ENCODE measurements around the gene RNF213. TPM values are rescaled to one million over a fixed set of nuclear protein-coding genes. Genes with fewer than 3 reads are reported as not detected.
A peak's percentile ranks its signal among the peaks of the same experiment; 100 is the strongest.
"Not testable (repeated sequence)": the region's sequence is repeated elsewhere in the genome, so short reads cannot be mapped to it uniquely, and the experiment has no call there.

The RNF213 gene
- total RNA-seq, 6 experiments from 2014 or later, result 59.1 to 87.7 (median 73.0) TPM

GRCh38 chr17:80313160-80313829 lies 52.6 kb downstream of the RNF213 start:
- 98% methylated on average over 6 of the region's 6 CpGs for WGBS (ENCODE audit: insufficient coverage, low coverage, low lambda C conversion rate, missing lambda C conversion rate)
- Histone ChIP-seq H3K4me3 (no peak overlapping the region), H3K27ac (no peak overlapping the region), H3K9me3 (no peaks in the 10 kb centered on the region), H3K36me3 (peaks cover 0 to 62% (median 28%) of the 10 kb centered on the region in 4 donors), H3K27me3 (no peaks in the 10 kb centered on the region), H3K4me1 (no peaks in the 10 kb centered on the region)
- DNase-seq (no peak), ATAC-seq (no peak)
- TF ChIP-seq POLR2A (IDR thresholded peaks at IDR 0.05), result no peak
- no peak for TF ChIP-seq CTCF (IDR thresholded peaks at IDR 0.05)
- intact Hi-C loops (cut with DNase I), result no loop called here

GRCh38 chr17:80313946-80314345 lies 53.3 kb downstream of the RNF213 start:
- intact Hi-C loops (cut with DNase I); H3K9me3 ChIP-seq; H3K4me3 ChIP-seq; H3K4me1 ChIP-seq; H3K27me3 ChIP-seq; H3K27ac ChIP-seq; DNase-seq; ATAC-seq: not testable (repeated sequence)
- 100% methylated on average over 1 of the region's 1 CpG for WGBS (ENCODE audit: insufficient coverage, low coverage, low lambda C conversion rate, missing lambda C conversion rate)
- H3K36me3 ChIP-seq, result peaks cover 0 to 60% (median 27%) of the 10 kb centered on the region in 4 donors

- Histone ChIP-seq H3K27me3 (no peaks in the 10 kb centered on the region), H3K27ac (no peak overlapping the region), H3K36me3 (peaks cover 0 to 60% (median 24%) of the 10 kb centered on the region in 4 donors), H3K9me3 (no peaks in the 10 kb centered on the region), H3K4me3 (no peak overlapping the region), H3K4me1 (no peaks in the 10 kb centered on the region)
- DNase-seq (no peak), ATAC-seq (no peak)
- TF ChIP-seq POLR2A (IDR thresholded peaks at IDR 0.05), result no peak
- intact Hi-C loops (cut with DNase I), result no loop called here
- WGBS (ENCODE audit: insufficient coverage, low coverage, low lambda C conversion rate, missing lambda C conversion rate), result 100% methylated on average over 1 of the region's 2 CpGs
Observed at GRCh38 chr17:80315517-80316182, 55.0 kb downstream of the RNF213 start.

GRCh38 chr17:80316431-80316830 lies 55.8 kb downstream of the RNF213 start:
- ATAC-seq (no peak), DNase-seq (no peak)
- TF ChIP-seq POLR2A (IDR thresholded peaks at IDR 0.05) (no peak), CTCF (IDR thresholded peaks at IDR 0.05) (no peak)
- intact Hi-C loops (cut with DNase I), result no loop called here
- WGBS (ENCODE audit: insufficient coverage, low coverage, low lambda C conversion rate, missing lambda C conversion rate), result 73% methylated on average over 10 of the region's 10 CpGs
- peaks cover 0 to 55% (median 27%) of the 10 kb centered on the region in 4 donors for H3K36me3 ChIP-seq
- H3K4me3 ChIP-seq, result no peak overlapping the region
- no peaks in the 10 kb centered on the region for H3K9me3 ChIP-seq
- H3K27ac ChIP-seq, result no peak overlapping the region
- H3K4me1 ChIP-seq, result no peaks in the 10 kb centered on the region
- no peaks in the 10 kb centered on the region for H3K27me3 ChIP-seq

GRCh38 chr17:80316927-80317705 lies 56.5 kb downstream of the RNF213 start:
- ATAC-seq (peak; percentile 42 to 79 (median 64)), DNase-seq (peak; percentile 37 to 73 (median 70))
- Histone ChIP-seq H3K27me3 (no peaks in the 10 kb centered on the region), H3K9me3 (no peaks in the 10 kb centered on the region), H3K36me3 (peaks cover 0 to 48% (median 28%) of the 10 kb centered on the region in 4 donors), H3K4me1 (no peaks in the 10 kb centered on the region), H3K27ac (no peak overlapping the region), H3K4me3 (no peak overlapping the region)
- intact Hi-C loops (cut with DNase I), result no loop called here
- WGBS (ENCODE audit: insufficient coverage, low coverage, low lambda C conversion rate, missing lambda C conversion rate), result 89% methylated on average over 4 of the region's 26 CpGs
- TF ChIP-seq POLR2A (IDR thresholded peaks at IDR 0.05) (no peak), CTCF (IDR thresholded peaks at IDR 0.05) (no peak)
